OCI-LY7 (cell line): ENCODE results near the gene H3-3A. TPM values are rescaled to one million over a fixed set of nuclear protein-coding genes. Genes with fewer than 3 reads are reported as not detected.

Experiments used
- BruUV-seq: library from RNA; stranded (reverse); fragments of 400-500 nt; replicated peaks from 2 replicates; lab custom pipeline; 2021; lab: Mats Ljungman, UMichigan
- CTCF ChIA-PET: fragments of 300-600 bp; sonication (Branson Sonifier 250); formaldehyde crosslinking; loops from one replicate; lab custom pipeline; 2022; ENCODE audit warnings: antibody characterized with exemption; ENCODE audit not compliant: unreplicated experiment; lab: Charles Lee
- POLR2A ChIA-PET: fragments of 300-600 bp; sonication (Branson Sonifier 250); formaldehyde crosslinking; loops from one replicate; lab custom pipeline; 2022; ENCODE audit warnings: antibody characterized with exemption; lab: Charles Lee
- DNase-seq: peaks from one replicate; pipeline ENCODE4 v3.0.0-alpha.2; 2015; ENCODE audit warnings: low spot score
- H2AFZ ChIP-seq: fragments of 200-600 bp; sonication (generic), shearing (Covaris generic); 2 replicates; pipeline ENCODE4 v1.6.1; 2014; ENCODE audit warnings: mild to moderate bottlenecking, antibody characterized with exemption, low read length, moderate library complexity
- H3K27ac ChIP-seq: fragments of 200-600 bp; sonication (generic); 2 replicates; pipeline ENCODE4 v1.5.1; 2014; ENCODE audit warnings: mixed run types, low read depth, mild to moderate bottlenecking, moderate library complexity, low read length, inconsistent platforms; ENCODE audit not compliant: poor library complexity, severe bottlenecking
- H3K36me3 ChIP-seq: fragments of 200-600 bp; sonication (generic); 2 replicates; pipeline ENCODE4 v1.6.1; 2014; ENCODE audit warnings: mild to moderate bottlenecking, antibody characterized with exemption, low read length, moderate library complexity, mixed read lengths; ENCODE audit not compliant: insufficient read depth
- H3K4me1 ChIP-seq: fragments of 200-600 bp; sonication (generic); 2 replicates; pipeline ENCODE4 v1.5.1; 2014; ENCODE audit warnings: mild to moderate bottlenecking, low read length; ENCODE audit not compliant: insufficient read depth, poor library complexity, severe bottlenecking
- H3K4me2 ChIP-seq: fragments of 200-600 bp; sonication (generic); 2 replicates; pipeline ENCODE4 v1.6.1; 2014; ENCODE audit warnings: mild to moderate bottlenecking, low read length
- H3K4me3 ChIP-seq: fragments of 200-600 bp; sonication (generic); 2 replicates; pipeline ENCODE4 v1.5.1; 2014; ENCODE audit warnings: mild to moderate bottlenecking, low read depth, low read length; ENCODE audit not compliant: poor library complexity, severe bottlenecking
- H3K79me2 ChIP-seq: fragments of 200-600 bp; sonication (generic); 2 replicates; pipeline ENCODE4 v1.6.1; 2016; ENCODE audit warnings: low read depth, mild to moderate bottlenecking, low read length, moderate library complexity, mixed read lengths; ENCODE audit not compliant: insufficient read depth
- H3K9me2 ChIP-seq: fragments of 200-600 bp; sonication (generic); 2 replicates; pipeline ENCODE4 v1.6.1; 2016; ENCODE audit warnings: mild to moderate bottlenecking, low read length, mixed read lengths; ENCODE audit not compliant: insufficient read depth
- H3K9me3 ChIP-seq: fragments of 200-600 bp; sonication (generic); 2 replicates; pipeline ENCODE4 v1.6.1; 2014; ENCODE audit warnings: mild to moderate bottlenecking, mixed run types, low read length, mixed read lengths
- H4K20me1 ChIP-seq: fragments of 200-600 bp; sonication (generic); 2 replicates; pipeline ENCODE4 v1.6.1; 2014; ENCODE audit warnings: mild to moderate bottlenecking, antibody characterized with exemption, low read length, moderate library complexity, mixed read lengths; ENCODE audit not compliant: insufficient read depth
- EZH2phosphoT487 ChIP-seq: fragments of 200-600 bp; sonication (generic); IDR thresholded peaks from 2 replicates; pipeline ENCODE4 v1.6.1; 2018; ENCODE audit warnings: low read depth, borderline replicate concordance, mild to moderate bottlenecking, mixed run types, antibody characterized with exemption, low read length, moderate library complexity, mixed read lengths
- intact Hi-C: fragments of 100-400 bp; cut with micrococcal nuclease; formaldehyde crosslinking; loops from one replicate; pipeline ENCODE4 v1.10.0; 2022; ENCODE audit not compliant: unreplicated experiment
- total RNA-seq, 2 experiments: library from RNA; depleted of rRNA in 1 of 2; stranded (reverse); fragments of >200 nt in 1 of 2; shearing (Covaris generic) in 1 of 2; gene quantifications; 2 replicates each; pipeline ENCODE4 v1.2.3, GENCODE V29; 2014 to 2022
- TF ChIP-seq, protein P1 (sequence below): fragments of 200-600 bp; sonication (generic); conservative IDR thresholded peaks from 2 replicates; pipeline ENCODE4 v1.5.1; 2014; ENCODE audit warnings: mild to moderate bottlenecking, antibody characterized with exemption, low read length, moderate library complexity, mixed read lengths

The H3-3A gene
- total RNA-seq, 2 experiments from 2014 or later: 416 to 661 TPM

DNA sequence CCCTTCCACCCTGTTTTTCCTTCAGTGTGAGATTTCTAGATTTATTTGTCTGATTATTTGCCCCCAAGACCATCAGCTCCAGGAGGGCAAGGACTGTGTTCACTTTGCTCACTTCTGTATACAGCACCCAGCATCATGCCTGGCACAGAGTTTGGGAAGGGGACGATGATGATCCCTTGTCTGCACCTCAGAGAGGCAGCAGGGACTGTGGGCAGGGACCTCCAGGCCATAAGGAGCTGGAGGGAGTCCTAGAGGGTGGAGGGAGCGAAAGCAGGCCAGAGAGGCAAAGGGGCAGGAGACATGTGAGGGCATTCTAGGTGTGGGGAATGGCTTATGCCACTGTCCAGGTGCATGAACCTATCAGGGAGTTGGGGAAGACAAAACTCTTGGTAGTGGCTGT is 32.8 kb downstream of the H3-3A start:
- CTCF ChIA-PET: no interaction called here
- BruUV-seq: no TSS peak
- H3K79me2 ChIP-seq: no peaks in the 10 kb centered on the region

DNA sequence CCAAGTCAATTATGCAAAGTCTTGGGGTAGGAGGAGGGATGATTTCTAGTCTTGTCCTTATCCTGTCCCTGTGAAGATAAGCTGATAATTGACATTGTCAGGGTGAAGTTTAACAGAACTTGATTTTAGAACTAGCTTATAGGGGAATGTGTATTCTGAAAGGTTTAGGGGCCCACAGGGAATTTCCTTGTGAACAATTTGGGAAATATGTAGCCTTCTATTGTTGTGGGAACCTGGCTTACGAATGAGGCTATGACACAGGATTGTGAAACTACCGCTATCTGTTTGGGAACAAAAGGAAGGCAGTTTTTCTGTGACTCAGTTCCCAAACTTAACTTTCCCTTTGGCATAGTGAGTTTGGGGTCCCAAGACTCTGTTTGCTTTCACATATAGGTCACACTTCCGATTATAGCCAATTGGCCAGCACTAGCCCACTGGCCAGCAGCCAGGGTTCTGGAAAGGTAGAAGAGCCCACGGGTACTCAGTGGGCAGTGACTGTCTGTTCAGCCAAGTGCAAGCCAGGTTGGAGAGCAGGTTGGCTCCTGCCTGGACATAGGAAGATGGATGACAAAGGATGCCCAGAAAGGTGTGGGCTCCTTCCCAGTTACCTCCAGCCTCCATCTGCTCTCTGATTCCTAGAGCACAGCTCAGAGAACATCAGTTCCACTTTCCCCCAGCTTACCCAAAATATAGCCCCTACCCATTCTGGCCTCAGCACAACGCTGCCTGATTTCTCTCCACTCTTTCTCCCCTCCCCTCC is 35.5 kb downstream of the H3-3A start:
- no peak overlapping the region for H3K4me2 ChIP-seq
- no peak overlapping the region for H3K27ac ChIP-seq
- DNase-seq: no peak
- TF ChIP-seq EZH2phosphoT487: no peak
- TF ChIP-seq, protein P1, sequence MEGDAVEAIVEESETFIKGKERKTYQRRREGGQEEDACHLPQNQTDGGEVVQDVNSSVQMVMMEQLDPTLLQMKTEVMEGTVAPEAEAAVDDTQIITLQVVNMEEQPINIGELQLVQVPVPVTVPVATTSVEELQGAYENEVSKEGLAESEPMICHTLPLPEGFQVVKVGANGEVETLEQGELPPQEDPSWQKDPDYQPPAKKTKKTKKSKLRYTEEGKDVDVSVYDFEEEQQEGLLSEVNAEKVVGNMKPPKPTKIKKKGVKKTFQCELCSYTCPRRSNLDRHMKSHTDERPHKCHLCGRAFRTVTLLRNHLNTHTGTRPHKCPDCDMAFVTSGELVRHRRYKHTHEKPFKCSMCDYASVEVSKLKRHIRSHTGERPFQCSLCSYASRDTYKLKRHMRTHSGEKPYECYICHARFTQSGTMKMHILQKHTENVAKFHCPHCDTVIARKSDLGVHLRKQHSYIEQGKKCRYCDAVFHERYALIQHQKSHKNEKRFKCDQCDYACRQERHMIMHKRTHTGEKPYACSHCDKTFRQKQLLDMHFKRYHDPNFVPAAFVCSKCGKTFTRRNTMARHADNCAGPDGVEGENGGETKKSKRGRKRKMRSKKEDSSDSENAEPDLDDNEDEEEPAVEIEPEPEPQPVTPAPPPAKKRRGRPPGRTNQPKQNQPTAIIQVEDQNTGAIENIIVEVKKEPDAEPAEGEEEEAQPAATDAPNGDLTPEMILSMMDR: no peak
- intact Hi-C loops: no loop called here
- peaks cover 5% of the 10 kb centered on the region for H3K4me1 ChIP-seq
- BruUV-seq: no TSS peak
- H3K79me2 ChIP-seq: no peaks in the 10 kb centered on the region
- H3K9me3 ChIP-seq: no peaks in the 10 kb centered on the region
- no peaks in the 10 kb centered on the region for H4K20me1 ChIP-seq
- no peaks in the 10 kb centered on the region for H3K9me2 ChIP-seq
- POLR2A ChIA-PET: interaction anchor here (0.6 to 2.5 kb wide), 5 partner anchors 11 to 658 kb away, joined by 3 to 8 read pairs (median 5); no protein-coding TSS in a partner anchor
- CTCF ChIA-PET: no interaction called here
- H3K36me3 ChIP-seq: no peaks in the 10 kb centered on the region
- H3K4me3 ChIP-seq: no peak overlapping the region
- no peak overlapping the region for H2AFZ ChIP-seq

More for the DNA sequence above, 32.8 kb downstream of the H3-3A start:
- Histone ChIP-seq H3K4me2 (no peak overlapping the region), H3K9me2 (no peaks in the 10 kb centered on the region), H4K20me1 (no peaks in the 10 kb centered on the region), H3K9me3 (no peaks in the 10 kb centered on the region), H2AFZ (no peak overlapping the region), H3K36me3 (no peaks in the 10 kb centered on the region), H3K4me3 (no peak overlapping the region), H3K4me1 (no peaks in the 10 kb centered on the region), H3K27ac (no peak overlapping the region)
- intact Hi-C loops: no loop called here
- no peak for DNase-seq
- POLR2A ChIA-PET: interaction anchor here (1.0 kb wide), 1 partner anchor 10 kb away, joined by 3 read pairs; no protein-coding TSS in a partner anchor
- TF ChIP-seq, protein P1: no peak
- TF ChIP-seq EZH2phosphoT487: no peak
